GM21717 (cell line): ENCODE data around the gene ZDHHC17.
"Not testable (repeated sequence)": the region's sequence is repeated elsewhere in the genome, so short reads cannot be mapped to it uniquely, and the experiment has no call there.

Experiments used
- ATAC-seq: cut with Tn5 transposase; IDR thresholded peaks from one replicate; pipeline ENCODE4 v1.9.1; 2021; ENCODE audit warnings: mild to moderate bottlenecking, moderate library complexity; ENCODE audit not compliant: unreplicated experiment

ZDHHC17 gene

DNA sequence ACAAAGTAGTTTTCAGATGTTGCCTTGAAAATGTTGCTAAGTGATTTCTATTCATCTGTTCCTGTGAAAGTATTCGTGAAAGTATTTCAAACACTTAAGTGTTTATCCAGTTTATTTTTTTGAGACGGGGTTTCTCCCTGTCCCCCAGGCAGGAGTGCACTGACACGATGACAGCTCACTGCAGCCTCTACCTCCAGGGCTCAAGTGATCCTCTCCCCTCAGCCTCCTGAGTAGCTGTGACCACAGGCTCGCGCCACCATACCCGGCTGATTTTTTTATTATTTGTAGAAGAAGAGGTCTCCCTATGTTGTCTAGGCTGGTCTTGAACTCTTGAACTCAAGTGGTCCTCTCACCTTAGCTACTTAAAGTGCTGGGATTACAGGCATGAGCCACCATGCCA is 1.7 kb downstream of the ZDHHC17 start:
- no peak for ATAC-seq

DNA sequence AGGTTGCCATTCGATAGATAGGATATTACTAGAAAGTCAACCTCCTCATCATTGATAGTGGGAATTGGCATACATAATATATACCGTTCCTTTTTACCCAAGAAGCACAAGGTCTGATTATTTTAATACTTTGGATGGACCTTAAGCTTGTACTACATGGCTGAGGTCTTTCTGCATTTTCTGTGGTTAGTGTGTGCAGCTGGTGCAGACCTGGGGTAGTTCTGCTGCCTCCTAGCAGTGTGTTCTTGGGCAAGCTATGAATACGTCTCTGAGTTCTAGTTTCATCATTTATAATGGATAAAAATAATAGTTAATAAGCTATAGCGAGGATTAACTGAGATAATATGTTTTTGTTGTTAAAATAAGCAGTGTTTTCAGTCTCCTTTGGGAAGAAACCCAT is 2.2 kb downstream of the ZDHHC17 start:
- ATAC-seq = no peak

DNA sequence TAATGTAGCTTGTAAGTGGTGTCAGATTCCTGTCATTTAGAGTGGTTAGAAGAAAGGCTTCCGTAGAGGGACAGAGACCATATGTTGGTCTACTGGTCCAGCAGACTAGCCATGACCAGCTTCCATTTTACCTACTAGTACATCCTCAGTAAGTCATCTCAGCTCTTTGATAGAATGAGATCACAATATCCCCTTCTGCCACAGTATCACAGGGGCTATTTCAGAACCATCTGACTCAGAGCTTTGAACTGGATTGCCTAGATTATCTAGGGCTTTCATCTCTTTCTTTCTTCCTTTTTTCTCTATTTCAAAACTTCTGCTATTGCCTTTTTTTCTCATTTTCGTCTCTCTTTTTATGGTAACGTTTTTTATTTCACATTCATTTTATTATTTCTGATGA is 4.7 kb downstream of the ZDHHC17 start:
- no peak for ATAC-seq

DNA sequence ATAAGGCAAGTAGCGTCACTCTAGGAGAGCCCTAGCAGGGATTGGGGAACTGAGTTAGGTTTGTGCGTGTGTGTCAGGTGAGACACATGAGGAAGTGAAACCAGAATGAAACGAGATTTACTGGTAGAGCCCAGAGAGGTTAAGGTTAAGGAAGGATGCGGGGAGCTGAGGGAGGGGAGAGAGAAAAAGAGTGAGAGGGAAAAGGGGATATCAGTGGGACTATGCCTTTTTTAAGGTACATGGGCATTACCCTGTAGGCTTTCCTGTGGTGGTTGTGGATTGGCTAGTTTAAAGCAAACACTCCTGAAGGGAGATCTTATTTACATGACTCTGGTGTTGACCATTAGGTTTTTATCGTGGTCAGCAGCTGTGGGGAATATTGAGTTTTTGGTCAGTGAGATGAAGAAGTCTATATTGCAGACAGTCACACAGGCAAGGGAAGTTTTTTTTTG is 13.9 kb downstream of the ZDHHC17 start:
- ATAC-seq = peak; percentile 100

DNA sequence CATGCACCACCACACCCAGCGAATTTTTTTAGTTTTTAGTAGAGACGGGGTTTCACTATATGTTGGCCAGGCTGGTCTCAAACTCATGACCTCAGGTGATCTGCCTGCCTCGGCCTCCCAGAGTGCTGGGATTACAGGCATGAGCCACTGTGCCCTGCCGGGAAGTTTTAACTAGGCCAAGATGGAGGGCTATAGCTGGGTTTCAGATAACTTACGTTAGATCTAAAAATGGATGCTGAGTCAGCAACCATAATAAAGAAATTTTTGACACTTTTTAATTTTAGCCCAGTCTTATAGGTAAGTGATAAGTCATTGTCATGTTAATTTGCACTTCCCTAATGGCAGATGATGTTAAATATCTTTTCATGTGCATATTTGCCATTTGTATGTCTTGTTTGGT is 14.4 kb downstream of the ZDHHC17 start:
- ATAC-seq = no peak

DNA sequence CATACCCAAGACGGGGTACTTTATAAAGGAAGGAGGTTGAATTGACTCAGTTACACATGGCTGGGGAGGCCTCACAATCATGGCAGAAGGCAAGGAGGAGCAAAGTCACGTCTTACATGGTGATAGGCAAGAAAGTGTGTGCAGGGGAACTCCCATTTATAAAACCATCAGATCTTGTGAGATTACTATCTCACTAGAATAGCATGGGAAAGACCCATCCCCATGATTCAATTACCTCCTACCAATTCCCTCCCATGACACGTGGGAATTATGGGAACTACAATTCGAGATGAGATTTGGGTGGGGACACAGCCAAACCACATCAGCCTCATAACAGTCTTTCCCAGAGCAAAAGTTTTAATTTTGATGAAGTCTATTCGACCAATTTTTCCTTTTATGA is 15.4 kb downstream of the ZDHHC17 start:
- not testable (repeated sequence) for ATAC-seq

DNA sequence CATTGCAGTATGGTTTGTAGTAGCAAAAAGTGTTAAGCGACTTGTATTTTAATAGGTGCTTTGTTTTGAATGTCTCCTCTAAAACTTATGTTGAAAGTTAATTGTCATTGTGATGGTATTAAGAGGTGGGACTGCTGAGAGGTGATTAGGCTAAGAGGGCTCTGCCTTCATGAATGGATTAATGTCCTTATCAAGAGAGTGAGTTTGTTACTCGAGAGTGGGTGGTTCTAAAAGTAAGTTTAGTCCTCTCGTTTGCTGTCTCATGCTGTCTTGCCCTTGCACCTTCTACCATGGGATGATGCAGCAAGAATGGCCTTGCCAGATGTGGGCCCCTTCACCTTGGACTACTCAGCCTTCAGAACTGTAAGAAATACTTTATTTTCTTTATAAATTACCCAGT is 17.4 kb downstream of the ZDHHC17 start:
- ATAC-seq = no peak

DNA sequence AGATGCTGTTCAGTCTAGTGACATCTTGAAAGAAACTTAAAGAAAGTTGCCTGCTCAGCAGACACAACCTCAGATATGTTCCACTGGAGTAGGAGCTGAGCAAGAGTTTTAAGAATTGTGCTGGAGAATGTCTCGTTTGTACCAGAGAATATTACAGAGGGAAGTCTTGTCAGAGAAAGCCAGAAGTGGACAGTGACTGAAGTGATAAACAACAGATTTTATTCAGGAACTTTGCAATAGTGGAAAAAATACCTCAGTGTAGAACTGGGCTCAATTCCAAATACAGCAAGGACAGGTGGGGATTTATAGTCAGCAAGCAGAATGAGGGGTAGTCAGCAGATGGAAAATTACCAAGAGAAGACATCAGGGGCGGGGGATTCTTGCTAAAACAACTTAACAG is 18.6 kb downstream of the ZDHHC17 start:
- no peak for ATAC-seq

DNA sequence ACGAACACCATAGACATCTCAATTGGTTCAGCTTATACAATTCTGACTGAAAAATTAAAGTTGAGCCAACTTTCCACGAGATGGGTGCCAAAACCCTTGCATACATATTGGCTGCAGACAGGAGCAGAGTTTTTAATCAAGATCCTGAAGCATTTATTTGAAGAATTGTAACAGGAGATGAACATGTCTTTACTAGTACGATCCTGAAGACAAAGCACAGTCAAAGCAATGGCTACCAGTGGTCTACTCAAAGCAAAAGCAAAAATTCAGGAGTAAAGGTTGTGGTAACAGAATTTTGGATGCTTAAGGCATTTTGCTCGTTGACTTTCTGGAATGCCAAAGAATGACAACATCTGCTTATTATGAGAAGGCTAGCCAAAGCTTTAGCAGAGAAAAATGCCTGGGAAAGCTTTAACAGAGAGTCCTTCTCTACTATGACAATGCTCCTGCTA is 20.7 kb downstream of the ZDHHC17 start:
- ATAC-seq = no peak

DNA sequence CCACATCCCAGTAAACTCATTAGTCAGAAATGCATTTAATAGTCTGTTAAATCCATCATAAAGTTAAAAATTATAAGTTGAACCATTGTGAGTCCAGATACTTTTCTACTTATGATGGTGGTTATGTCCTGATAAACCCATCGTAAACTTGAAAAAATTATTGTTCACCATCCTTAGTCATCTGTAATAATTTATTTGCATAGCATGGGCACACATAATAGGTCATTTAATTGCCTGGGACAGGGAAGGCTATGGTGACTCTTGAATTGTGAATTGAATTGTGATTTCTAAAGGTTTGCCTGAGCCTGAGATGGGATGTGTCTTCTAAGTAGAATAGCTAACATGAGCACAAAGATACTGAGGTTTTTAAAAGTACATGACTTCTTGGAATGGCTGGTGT is 21.5 kb downstream of the ZDHHC17 start:
- ATAC-seq = no peak

DNA sequence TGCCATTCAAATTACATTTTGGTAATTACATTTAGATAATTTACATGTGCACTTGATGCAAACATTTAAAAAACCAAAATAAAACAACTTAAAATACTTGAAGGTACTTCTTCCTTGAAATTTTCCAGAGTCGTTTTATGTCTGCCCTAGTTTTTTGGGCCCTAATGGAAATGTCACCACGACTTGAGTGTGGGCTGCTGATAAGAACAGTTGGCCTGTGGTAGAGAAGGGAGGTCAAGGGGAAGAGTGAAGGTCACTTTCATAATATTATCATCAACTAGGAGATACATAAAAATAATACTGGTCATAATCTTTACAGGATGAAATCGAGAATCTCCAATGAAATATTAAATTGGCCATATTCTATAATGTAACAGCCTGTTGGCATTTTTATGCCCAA is 23.1 kb downstream of the ZDHHC17 start:
- ATAC-seq = no peak

DNA sequence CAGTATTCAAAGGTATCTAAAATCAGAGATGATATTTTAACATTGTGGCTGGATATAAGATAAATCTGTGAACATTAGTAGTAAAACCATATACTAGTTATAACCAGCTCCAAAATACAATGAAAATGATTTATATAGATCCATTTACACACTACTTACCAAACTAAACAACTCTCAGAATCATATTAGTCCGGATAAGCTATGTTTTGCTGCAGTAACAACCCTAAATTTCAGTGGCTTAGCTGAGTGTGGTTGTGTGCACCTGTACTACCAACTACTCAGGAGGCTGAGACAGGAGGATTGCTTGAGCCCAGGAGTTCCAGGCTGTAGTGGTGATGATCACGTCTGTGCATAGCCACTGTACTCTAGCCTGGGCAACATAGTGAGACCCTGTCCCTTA is 23.8 kb downstream of the ZDHHC17 start:
- ATAC-seq = no peak

DNA sequence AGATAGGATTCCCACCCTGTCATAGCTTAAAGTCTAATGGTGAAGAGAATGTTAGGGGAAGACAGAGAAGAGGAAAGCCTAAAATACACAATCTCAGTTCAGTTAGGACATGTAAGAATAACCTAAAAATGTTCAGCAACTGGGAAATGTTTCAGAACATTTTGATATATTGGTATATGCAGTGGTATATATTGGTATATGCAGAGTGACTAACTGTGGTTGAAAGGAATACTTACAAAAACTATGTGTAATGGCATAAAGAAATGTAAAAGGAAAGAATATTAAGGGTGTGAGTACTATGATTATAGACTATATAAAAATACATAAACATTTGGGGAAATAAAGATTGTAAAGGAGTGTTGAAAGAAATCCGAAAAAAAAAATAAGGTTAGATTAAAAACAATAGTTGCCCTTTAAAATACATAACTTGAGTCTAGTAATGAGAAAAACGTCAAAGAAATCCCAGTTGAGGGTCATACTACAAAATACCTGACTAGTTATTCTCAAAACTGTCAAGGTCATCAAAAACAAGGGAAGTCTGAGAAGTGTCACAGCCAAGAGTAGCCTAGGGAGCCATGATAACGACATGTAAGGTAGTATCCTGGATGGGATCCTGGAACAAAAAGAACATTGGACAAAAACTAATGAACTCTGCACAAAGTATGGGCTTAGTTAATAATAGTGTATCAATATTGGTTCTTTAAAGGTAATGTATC is 25.6 kb downstream of the ZDHHC17 start:
- no peak for ATAC-seq

DNA sequence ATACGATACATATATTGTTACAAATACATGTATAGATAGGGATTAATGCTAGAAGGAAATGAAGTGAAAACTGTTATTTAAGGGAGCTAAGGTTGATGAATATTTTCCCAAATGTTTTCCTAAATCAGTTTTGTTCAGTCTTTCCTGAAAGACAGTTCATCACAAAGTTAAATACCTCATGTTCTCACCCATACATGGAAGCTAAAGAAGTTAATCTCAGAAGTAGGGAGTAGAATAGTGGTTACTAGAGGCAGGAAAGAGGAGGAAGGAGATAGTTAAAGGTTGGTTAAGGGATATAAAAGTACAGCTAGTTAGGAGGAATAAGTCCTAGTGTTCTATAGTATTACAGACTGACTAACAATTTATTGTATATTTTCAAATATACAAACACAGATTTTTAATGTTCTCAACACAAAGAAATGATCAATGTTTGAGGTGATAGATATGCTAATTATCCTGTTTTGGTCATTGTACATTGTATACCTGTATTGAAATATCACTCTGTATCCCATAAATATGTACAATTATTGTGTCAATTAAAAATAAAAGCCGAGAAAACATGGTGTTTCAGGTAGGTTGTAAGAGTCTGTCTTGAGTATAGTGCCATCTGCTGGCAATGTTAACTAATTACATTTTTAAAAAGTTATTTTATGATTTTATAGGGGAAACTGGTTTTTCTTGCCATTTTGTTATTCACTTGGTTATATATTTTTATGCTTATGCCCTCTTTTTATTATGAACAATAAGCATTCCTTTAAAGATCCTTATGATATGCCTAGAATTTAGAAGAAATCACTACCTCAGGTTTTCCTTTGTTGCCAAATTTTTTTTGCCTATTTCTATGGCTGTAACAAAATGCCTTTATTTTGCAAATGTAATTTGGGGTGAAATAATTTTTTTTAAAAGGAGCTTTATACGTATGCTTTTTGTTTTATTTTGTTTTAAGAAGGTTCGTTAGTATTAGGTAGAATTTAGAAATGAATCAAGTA is 26.9 kb downstream of the ZDHHC17 start:
- ATAC-seq = no peak

DNA sequence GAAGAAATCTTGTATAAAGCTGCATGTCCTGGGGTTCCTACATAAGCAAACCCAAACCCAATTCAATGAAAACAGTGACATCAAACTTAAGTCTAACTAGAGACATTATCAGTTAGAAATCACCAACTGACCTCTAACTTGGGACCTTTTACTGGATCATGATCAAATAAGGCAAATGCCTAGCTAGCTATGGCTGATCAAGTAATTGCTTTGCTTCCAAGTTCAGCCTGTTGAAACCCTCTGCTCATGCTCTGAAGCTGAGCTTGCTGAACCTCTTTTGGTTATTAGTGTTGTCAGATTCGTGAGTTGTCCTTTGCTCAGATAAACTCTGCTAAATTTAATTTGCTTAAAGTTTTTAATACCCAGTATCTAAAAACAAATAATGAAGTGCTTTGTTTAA is 28.9 kb downstream of the ZDHHC17 start:
- no peak for ATAC-seq

DNA sequence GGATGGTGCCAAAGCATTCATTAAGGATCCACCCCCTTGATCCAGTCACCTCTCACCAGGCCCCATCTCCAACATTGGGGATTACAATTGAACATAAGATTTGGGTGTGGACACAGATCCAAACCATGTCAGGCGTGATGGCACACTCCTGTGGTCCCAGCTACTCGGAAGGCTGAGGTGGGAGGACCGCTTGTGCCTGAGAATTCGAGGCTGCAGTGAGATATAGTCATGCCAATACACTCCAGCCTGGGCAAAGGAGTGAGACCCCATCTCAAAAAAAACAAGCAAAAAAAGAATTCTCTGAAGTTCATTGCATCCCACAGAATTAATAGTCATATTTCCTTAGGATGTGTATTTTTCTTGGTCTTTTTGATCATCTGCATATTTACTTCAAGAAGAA is 34.9 kb downstream of the ZDHHC17 start:
- ATAC-seq = no peak

DNA sequence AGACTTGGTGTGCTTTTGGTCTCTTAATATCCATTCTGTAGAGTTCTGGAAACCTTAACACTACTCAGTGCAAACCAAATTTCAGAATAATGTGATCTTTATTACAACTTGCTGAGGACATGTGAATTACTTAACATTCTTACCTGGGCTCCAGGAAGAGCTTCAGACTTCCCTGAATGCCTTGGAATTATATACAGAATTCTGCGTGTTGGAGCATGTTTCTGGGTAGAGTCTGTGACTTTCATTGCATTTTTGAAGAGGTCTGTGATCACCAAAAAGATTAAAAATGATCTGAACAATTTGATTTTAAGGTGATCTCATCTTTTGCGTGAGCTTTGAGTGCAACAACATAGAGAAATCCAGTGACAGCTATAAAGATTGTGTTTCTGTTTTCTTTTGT is 35.4 kb downstream of the ZDHHC17 start:
- ATAC-seq = no peak

DNA sequence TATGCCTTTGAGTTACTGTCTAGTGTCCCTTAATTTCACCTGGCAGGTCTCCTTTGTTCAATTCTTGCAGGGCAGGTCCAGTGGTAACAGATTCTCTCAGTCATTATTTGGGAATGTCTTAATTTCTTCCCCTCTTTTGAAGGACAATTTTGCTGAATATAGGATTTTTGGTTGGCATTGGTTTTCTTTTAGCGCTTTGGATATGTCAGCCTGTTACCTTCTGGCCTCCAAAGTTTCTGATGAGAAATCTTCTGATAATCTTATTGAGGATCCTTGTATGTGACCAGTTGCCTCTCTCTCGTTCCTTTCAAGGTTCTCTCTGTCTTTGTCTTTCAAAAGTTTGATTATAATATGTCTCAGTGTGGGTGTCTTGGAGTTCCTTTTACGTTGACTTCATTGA is 38.1 kb downstream of the ZDHHC17 start:
- ATAC-seq = no peak

DNA sequence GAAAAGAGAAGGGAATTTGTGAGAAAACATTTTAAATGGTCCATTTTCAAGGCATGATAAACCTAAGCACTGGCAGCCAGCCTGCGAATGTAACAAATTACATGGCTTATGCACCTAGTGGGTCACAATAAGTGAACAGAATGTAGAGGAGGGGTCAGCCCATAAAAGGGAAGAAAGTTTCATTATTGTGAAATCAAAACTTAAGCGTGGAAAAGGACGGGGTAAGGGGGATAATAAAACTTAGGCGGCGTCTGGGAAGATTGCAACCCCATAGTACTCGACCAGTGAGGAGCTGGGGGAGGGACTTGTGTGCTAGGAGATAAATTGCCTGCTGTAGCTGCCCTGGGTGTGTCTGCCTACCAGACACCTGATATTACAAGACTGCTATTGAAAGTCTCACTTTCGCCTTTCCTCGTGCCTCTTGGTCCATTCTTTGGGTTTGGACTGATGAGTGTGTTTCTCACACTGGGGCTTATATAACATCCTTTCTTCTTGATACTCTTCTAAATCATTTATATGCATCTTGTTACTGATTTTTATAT is 40.6 kb downstream of the ZDHHC17 start:
- no peak for ATAC-seq

DNA sequence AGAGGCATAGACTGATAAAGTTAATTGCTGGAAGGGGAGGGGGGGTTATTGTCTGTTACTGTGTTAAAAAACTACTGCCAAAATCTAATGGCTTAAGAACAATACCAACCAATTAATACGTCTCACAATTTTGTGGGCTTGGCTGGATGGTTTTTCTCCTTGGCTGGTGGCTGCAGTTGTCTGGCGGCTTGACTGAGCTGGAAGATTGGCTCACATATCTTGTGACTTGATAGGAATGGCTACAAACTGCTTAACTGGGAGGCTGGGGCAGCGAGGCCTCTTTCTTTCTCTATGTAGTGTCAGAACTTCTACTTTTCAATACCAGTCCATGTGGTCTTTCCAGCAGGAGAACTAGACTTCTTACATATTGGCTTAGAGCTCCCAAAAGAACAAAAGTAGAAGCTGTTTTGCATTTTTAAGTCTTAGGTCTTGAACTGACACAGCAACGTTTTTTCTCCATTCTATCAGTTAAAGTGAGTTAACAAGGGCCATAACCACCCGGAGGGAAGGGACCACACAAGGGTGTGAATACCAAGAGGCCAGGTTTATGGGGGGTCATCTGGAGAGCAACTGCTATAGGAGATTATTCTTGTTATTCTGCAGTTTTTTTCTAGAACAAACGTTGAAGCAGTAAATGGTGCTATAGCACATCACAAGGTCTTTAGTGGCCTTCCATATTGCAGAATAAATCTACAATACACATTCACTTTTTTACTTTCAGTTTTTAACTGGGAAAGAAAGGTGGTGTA is 46.9 kb downstream of the ZDHHC17 start:
- ATAC-seq = no peak

DNA sequence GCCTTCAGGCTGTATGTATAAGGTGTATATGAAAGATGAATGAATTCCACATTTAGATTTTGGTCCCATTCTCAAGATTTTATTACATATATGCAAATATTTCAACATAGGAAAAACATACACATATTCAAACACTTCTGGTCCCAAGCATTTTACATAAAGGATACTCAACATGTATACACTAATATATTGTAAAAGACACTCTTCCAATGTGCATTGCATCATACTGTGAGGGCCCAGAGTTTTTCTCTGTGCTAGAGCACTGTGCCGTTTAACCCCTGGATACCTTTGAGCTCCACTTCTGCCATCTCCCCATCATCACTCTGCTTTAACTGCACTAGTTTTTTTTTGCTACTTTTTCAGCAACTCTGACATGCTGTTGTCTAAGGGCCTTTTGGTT is 48.1 kb downstream of the ZDHHC17 start:
- ATAC-seq = no peak
